H1 (cell line): Measurements from ENCODE around the gene MXRA7. TPM values are rescaled to one million over a fixed set of nuclear protein-coding genes. Genes with fewer than 3 reads are reported as not detected.
"Not testable (repeated sequence)": the region's sequence is repeated elsewhere in the genome, so short reads cannot be mapped to it uniquely, and the experiment has no call there.

Source experiments
- CTCF ChIA-PET: fragments of 300-600 bp; sonication (Branson Sonifier 250); formaldehyde crosslinking; loops from one replicate; lab custom pipeline; 2021; ENCODE audit not compliant: partially characterized antibody; lab: Charles Lee
- POLR2A ChIA-PET: fragments of 300-600 bp; sonication (Branson Sonifier 250); formaldehyde crosslinking; loops from one replicate; lab custom pipeline; 2021; ENCODE audit warnings: inconsistent platforms; ENCODE audit not compliant: partially characterized antibody; lab: Charles Lee
- DNase-seq, 2 experiments: peaks; one replicate each; pipeline versions ENCODE4 v3.0.0 to v3.0.0-alpha.2; 2010 to 2022; ENCODE audit warnings: low spot score in 2 of 2, low read depth in 1 of 2, mixed read lengths in 1 of 2
- FAIRE-seq: peaks from 2 replicates; lab custom pipeline; 2011; peaks lifted over from hg19 to GRCh38; lab: Jason Lieb, UNC
- H2AFZ ChIP-seq: 2 replicates; pipeline ENCODE4 v1.8.1; 2012; ENCODE audit warnings: low read length, inconsistent platforms
- H2AK5ac ChIP-seq: 2 replicates; pipeline ENCODE4 v1.6.1; 2013; ENCODE audit warnings: low read depth, low read length
- H2BK120ac ChIP-seq: replicated peaks from 2 replicates; pipeline ENCODE3; 2013; ENCODE audit warnings: low read depth, low read length, inconsistent platforms
- H2BK12ac ChIP-seq: 2 replicates; pipeline ENCODE4 v1.6.1; 2013; ENCODE audit warnings: low read depth, low read length
- H2BK15ac ChIP-seq: 2 replicates; pipeline ENCODE4 v1.6.1; 2013; ENCODE audit warnings: low read length
- H2BK20ac ChIP-seq: 2 replicates; pipeline ENCODE4 v1.6.1; 2013; ENCODE audit warnings: low read length
- H2BK5ac ChIP-seq: 2 replicates; pipeline ENCODE4 v1.6.1; 2013; ENCODE audit warnings: low read depth, low read length
- H3K14ac ChIP-seq: 2 replicates; pipeline ENCODE4 v1.6.1; 2013; ENCODE audit warnings: inconsistent platforms; ENCODE audit not compliant: insufficient read length
- H3K18ac ChIP-seq: 2 replicates; pipeline ENCODE4 v1.6.1; 2013; ENCODE audit warnings: low read length; ENCODE audit errors: extremely low read depth
- H3K23ac ChIP-seq: 2 replicates; pipeline ENCODE4 v1.6.1; 2013; ENCODE audit warnings: inconsistent platforms; ENCODE audit not compliant: insufficient read length
- H3K23me2 ChIP-seq: 2 replicates; pipeline ENCODE4 v1.6.1; 2013; ENCODE audit warnings: low read depth, low read length
- H3K27ac ChIP-seq: 2 replicates; pipeline ENCODE4 v1.6.1; 2011; ENCODE audit warnings: low read depth, low read length, inconsistent platforms
- H3K27me3 ChIP-seq, 4 experiments: replicated peaks in 1 of 4; 1 replicate in 1 of 4; 2 replicates in 3 of 4; pipeline versions ENCODE4 v1.6.1 to v1.8.1; 2011 to 2013; ENCODE audit warnings: low read length in 3 of 4, mild to moderate bottlenecking in 3 of 4, inconsistent platforms in 2 of 4, mixed read lengths in 2 of 4, moderate library complexity in 1 of 4; ENCODE audit not compliant: control insufficient read depth in 3 of 4, insufficient read depth in 3 of 4; ENCODE audit errors: extremely low read depth in 1 of 4
- H3K36me3 ChIP-seq, 4 experiments: 2 replicates each; pipeline versions ENCODE4 v1.6.1 to v1.8.1; 2011 to 2013; ENCODE audit warnings: mild to moderate bottlenecking in 4 of 4, low read length in 3 of 4, moderate library complexity in 2 of 4, control low read depth in 1 of 4, inconsistent platforms in 1 of 4; ENCODE audit not compliant: insufficient read depth in 4 of 4, control insufficient read depth in 2 of 4
- H3K4ac ChIP-seq: replicated peaks from 2 replicates; pipeline ENCODE3; 2013; ENCODE audit warnings: low read length, low read depth, mixed read lengths, inconsistent platforms; ENCODE audit not compliant: insufficient read length
- H3K4me1 ChIP-seq, 4 experiments: replicated peaks in 1 of 4; 1 replicate in 1 of 4; 2 replicates in 3 of 4; pipeline versions ENCODE4 v1.6.1 to v1.8.1; 2011 to 2013; ENCODE audit warnings: low read length in 3 of 4, inconsistent platforms in 2 of 4, mixed read lengths in 1 of 4; ENCODE audit not compliant: insufficient read depth in 4 of 4, control insufficient read depth in 3 of 4
- H3K4me2 ChIP-seq, 2 experiments: 2 replicates each; pipeline versions ENCODE4 v1.6.1 to v1.8.1; 2011 to 2013; ENCODE audit warnings: low read depth in 2 of 2, low read length in 2 of 2, control low read depth in 1 of 2, inconsistent platforms in 1 of 2, mild to moderate bottlenecking in 1 of 2; ENCODE audit not compliant: insufficient read depth in 1 of 2
- H3K4me3 ChIP-seq, 4 experiments: fragments of 200-600, 300-600 bp in 1 of 4; sonication (generic), shearing (Covaris generic), sonication (Bioruptor Twin) in 1 of 4; 2 replicates each; pipeline versions ENCODE4 v1.5.1 to v1.8.1; 2011 to 2016; ENCODE audit warnings: low read length in 4 of 4, low read depth in 3 of 4, control low read depth in 2 of 4, inconsistent platforms in 2 of 4, mild to moderate bottlenecking in 2 of 4, mixed read lengths in 1 of 4, moderate library complexity in 1 of 4; ENCODE audit not compliant: insufficient read depth in 2 of 4; ENCODE audit errors: extremely low read depth in 1 of 4
- H3K56ac ChIP-seq: replicated peaks from 2 replicates; pipeline ENCODE3; 2013; ENCODE audit warnings: low read depth, mild to moderate bottlenecking, mixed read lengths, low read length, inconsistent platforms; ENCODE audit not compliant: insufficient read length
- H3K79me1 ChIP-seq: 2 replicates; pipeline ENCODE4 v1.6.1; 2013; ENCODE audit warnings: low read depth, low read length, control low read depth
- H3K79me2 ChIP-seq, 2 experiments: 2 replicates each; pipeline versions ENCODE4 v1.6.1 to v1.8.1; 2012 to 2013; ENCODE audit warnings: low read length in 2 of 2, mild to moderate bottlenecking in 2 of 2, inconsistent platforms in 1 of 2; ENCODE audit not compliant: insufficient read depth in 2 of 2, control insufficient read depth in 1 of 2
- H3K9ac ChIP-seq, 4 experiments: replicated peaks in 1 of 4; 1 replicate in 1 of 4; 2 replicates in 3 of 4; pipeline versions ENCODE4 v1.6.1 to v1.8.1; 2011 to 2013; ENCODE audit warnings: low read depth in 3 of 4, low read length in 3 of 4, control low read depth in 2 of 4, mild to moderate bottlenecking in 2 of 4, moderate library complexity in 2 of 4, inconsistent platforms in 1 of 4; ENCODE audit errors: extremely low read depth in 1 of 4
- H3K9me3 ChIP-seq, 2 experiments: 2 replicates each; pipeline versions ENCODE4 v1.6.1 to v1.8.1; 2012 to 2013; ENCODE audit warnings: mild to moderate bottlenecking in 2 of 2, moderate library complexity in 2 of 2, control low read depth in 1 of 2, inconsistent platforms in 1 of 2, low read depth in 1 of 2, low read length in 1 of 2, mixed read lengths in 1 of 2; ENCODE audit not compliant: insufficient read depth in 2 of 2
- H4K20me1 ChIP-seq, 2 experiments: replicated peaks in 1 of 2; 2 replicates each; pipeline versions ENCODE3 to v1.8.1; 2011 to 2013; ENCODE audit warnings: inconsistent platforms in 2 of 2, low read length in 2 of 2, mild to moderate bottlenecking in 1 of 2; ENCODE audit not compliant: insufficient read depth in 2 of 2, control insufficient read depth in 1 of 2
- H4K5ac ChIP-seq: 2 replicates; pipeline ENCODE4 v1.6.1; 2013; ENCODE audit warnings: low read length, low read depth, mixed read lengths, inconsistent platforms; ENCODE audit not compliant: insufficient read length
- H4K8ac ChIP-seq: 2 replicates; pipeline ENCODE4 v1.8.0; 2013; ENCODE audit warnings: mild to moderate bottlenecking, moderate library complexity, low read length, inconsistent platforms; ENCODE audit not compliant: insufficient read depth; ENCODE audit errors: extremely low read depth
- H4K91ac ChIP-seq: replicated peaks from 2 replicates; pipeline ENCODE3; 2013; ENCODE audit warnings: low read length, mixed read lengths, inconsistent platforms; ENCODE audit not compliant: insufficient read length
- POLR2A ChIP-seq, 2 experiments: IDR thresholded peaks; 1 replicate in 1 of 2; 2 replicates in 1 of 2; pipeline ENCODE4 v1.6.1; 2011; ENCODE audit warnings: low read depth in 2 of 2, low read length in 2 of 2, mild to moderate bottlenecking in 2 of 2; ENCODE audit errors: control extremely low read depth in 1 of 2
- POLR2AphosphoS5 ChIP-seq: IDR thresholded peaks from 2 replicates; pipeline ENCODE4 v1.6.1; 2011; ENCODE audit warnings: low read depth, low read length
- WGBS, 2 experiments: shearing (Covaris generic) in 1 of 2; methylation state at CpG; one replicate each; pipeline versions ENCODE4 v1.1.6 to v1.1.7; 2013 to 2015; ENCODE audit warnings: low lambda C conversion rate in 2 of 2, mixed read lengths in 2 of 2, inconsistent platforms in 1 of 2, low coverage in 1 of 2, missing lambda C conversion rate in 1 of 2; ENCODE audit not compliant: insufficient replicate concordance in 2 of 2, insufficient coverage in 1 of 2, insufficient read length in 1 of 2; ENCODE audit errors: extremely low coverage in 1 of 2, missing lambda C conversion rate in 1 of 2; 5-methylcytosine and 5-hydroxymethylcytosine counted together
- polyA plus RNA-seq, 7 experiments: library from polyadenylated mRNA; depleted of rRNA in 3 of 7; stranded (reverse) in 5 of 7; unstranded in 2 of 7; fragments of >200 nt in 5 of 7; fragments of 200-250 nt in 2 of 7; gene quantifications; 1 replicate in 5 of 7; 2 replicates in 1 of 7; 4 replicates in 1 of 7; pipeline versions ENCODE4 v1.2.1 to v1.2.3, GENCODE V29; 2011 to 2013; ENCODE audit warnings: missing spikeins in 2 of 7, mixed read lengths in 2 of 7
- total RNA-seq: library from RNA; stranded (reverse); fragmentation: NEBNext Ultra II Directional; extraction: Animal tissue kit (Norgen Biotek cat#: 25700); gene quantifications from 2 replicates; pipeline ENCODE4 v1.2.1, GENCODE V29; 2021

Gene MXRA7
- total and polyA plus RNA-seq, 2 of the 8 experiments (the other 6 are each of a cell fraction or from before 2014, with no cell fraction given) = 17.8 to 26.6 TPM

- H3K56ac ChIP-seq, DNase-seq, H3K4me3 ChIP-seq, H3K9ac ChIP-seq, H4K91ac ChIP-seq, H3K4ac ChIP-seq, H3K14ac ChIP-seq, H3K23me2 ChIP-seq, H2BK20ac ChIP-seq, H2AK5ac ChIP-seq, FAIRE-seq, H2BK12ac ChIP-seq, H3K23ac ChIP-seq, H2AFZ ChIP-seq, H2BK15ac ChIP-seq, H3K18ac ChIP-seq, H4K5ac ChIP-seq, H2BK120ac ChIP-seq, H3K79me1 ChIP-seq, H3K27ac ChIP-seq, H2BK5ac ChIP-seq, H3K27me3 ChIP-seq, H4K8ac ChIP-seq, H3K4me2 ChIP-seq, H3K9me3 ChIP-seq: not testable (repeated sequence)
- Histone ChIP-seq H3K79me2 (peaks cover 16 to 69% of the 10 kb centered on the region in 2 experiments), H4K20me1 (peaks cover 17 to 22% of the 10 kb centered on the region in 2 experiments), H3K4me1 (peaks cover 2 to 12% (median 5%) of the 10 kb centered on the region in 4 experiments; a peak in 5 of 7 replicates), H3K36me3 (peaks cover 17 to 51% (median 36%) of the 10 kb centered on the region in 4 experiments)
- ChIA-PET POLR2A (interaction anchor here (0.6 to 9.2 kb wide), 24 partner anchors 6 to 851 kb away, joined by 3 to 181 read pairs (median 3); partner anchors contain the start of genes JMJD6, METTL23 and PRCD), CTCF (interaction anchor here (0.9 to 1.2 kb wide), 3 partner anchors 18 to 79 kb away, joined by 3 to 4 read pairs (median 3); no protein-coding TSS in a partner anchor)
- peak; percentile 18 to 24; a peak in 1 of 3 replicates for TF ChIP-seq POLR2A (IDR thresholded peaks at IDR 0.05; ENCODE audit: control extremely low read depth in 1 of 2, low read depth in 2 of 2, low read length in 2 of 2)
- peak; percentile 71 for TF ChIP-seq POLR2AphosphoS5
- 89% methylated on average over 13 of the region's 13 CpGs; no CpG with 5 or more reads in 1 of the 2 experiments for WGBS, 2 experiments
Measured at GRCh38 chr17:76731800-76732733, 21.3 kb upstream of the MXRA7 start.
